ENCODE results near the gene KRT86. TPM values are rescaled to one million over a fixed set of nuclear protein-coding genes. Genes with fewer than 3 reads are reported as not detected.

Gene KRT86
- total and polyA plus RNA-seq, 2 experiments from 2014 or later = 0.35 TPM; not detected in 1

- no peak for TF ChIP-seq CTCF (IDR thresholded peaks at IDR 0.05; ENCODE audit: low read depth, low read length)
- Histone ChIP-seq H3K9me3 (ENCODE audit: low read depth) (no peaks in the 10 kb centered on the region), H3K4me1 (ENCODE audit: low read depth) (no peaks in the 10 kb centered on the region), H3K36me3 (no peaks in the 10 kb centered on the region), H3K27ac (no peak overlapping the region), H3K27me3 (peaks cover 69% of the 10 kb centered on the region), H3K4me3 (no peak overlapping the region)
- DNase-seq (ENCODE audit: low read depth in 1 of 2, low spot score in 1 of 2) = no peak
Measured at GRCh38 chr12:52245259-52245961, 29.0 kb upstream of the KRT86 start.

DNA sequence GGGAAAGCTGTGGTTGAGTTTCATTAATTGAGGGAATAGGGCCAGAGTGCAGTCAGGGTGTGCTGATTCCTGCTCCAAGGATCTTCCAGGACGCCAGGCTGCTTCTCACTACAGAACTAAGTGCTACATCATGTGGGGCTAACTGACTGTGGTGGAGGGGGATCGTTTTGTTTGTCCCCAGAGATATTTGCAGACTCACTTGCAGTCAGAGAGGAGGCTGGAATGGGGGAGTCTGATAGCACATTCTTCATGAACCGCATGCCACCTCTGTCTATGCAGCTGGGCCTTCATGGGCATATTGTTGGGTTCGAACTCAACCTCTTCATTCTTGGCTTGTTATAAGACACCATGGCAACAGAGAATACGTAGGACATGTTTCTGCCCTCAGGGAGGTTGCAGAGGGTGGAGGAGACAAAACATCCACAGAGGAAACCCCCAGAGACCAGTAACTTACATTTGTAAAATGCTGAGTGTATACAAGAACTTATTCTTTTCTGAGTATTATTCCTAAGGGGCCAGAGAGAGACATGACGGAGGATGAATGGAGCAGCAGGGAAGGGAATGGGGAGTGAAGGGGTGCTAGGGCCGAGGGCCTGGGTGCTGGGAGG lies 28.4 kb upstream of the KRT86 start:
- no peak for TF ChIP-seq CTCF (IDR thresholded peaks at IDR 0.05; ENCODE audit: low read depth, low read length)
- Histone ChIP-seq H3K36me3 (no peaks in the 10 kb centered on the region), H3K4me3 (no peak overlapping the region), H3K9me3 (ENCODE audit: low read depth) (no peaks in the 10 kb centered on the region), H3K27ac (no peak overlapping the region), H3K27me3 (peaks cover 75% of the 10 kb centered on the region), H3K4me1 (ENCODE audit: low read depth) (no peaks in the 10 kb centered on the region)
- DNase-seq (ENCODE audit: low read depth in 1 of 2, low spot score in 1 of 2) = no peak

GRCh38 chr12:52246720-52247621 lies 27.5 kb upstream of the KRT86 start:
- Histone ChIP-seq H3K27ac (no peak overlapping the region), H3K9me3 (ENCODE audit: low read depth) (no peaks in the 10 kb centered on the region), H3K4me1 (ENCODE audit: low read depth) (no peaks in the 10 kb centered on the region), H3K4me3 (no peak overlapping the region), H3K27me3 (peaks cover 78% of the 10 kb centered on the region), H3K36me3 (no peaks in the 10 kb centered on the region)
- no peak for TF ChIP-seq CTCF (IDR thresholded peaks at IDR 0.05; ENCODE audit: low read depth, low read length)
- DNase-seq (ENCODE audit: low read depth in 1 of 2, low spot score in 1 of 2) = no peak

DNA sequence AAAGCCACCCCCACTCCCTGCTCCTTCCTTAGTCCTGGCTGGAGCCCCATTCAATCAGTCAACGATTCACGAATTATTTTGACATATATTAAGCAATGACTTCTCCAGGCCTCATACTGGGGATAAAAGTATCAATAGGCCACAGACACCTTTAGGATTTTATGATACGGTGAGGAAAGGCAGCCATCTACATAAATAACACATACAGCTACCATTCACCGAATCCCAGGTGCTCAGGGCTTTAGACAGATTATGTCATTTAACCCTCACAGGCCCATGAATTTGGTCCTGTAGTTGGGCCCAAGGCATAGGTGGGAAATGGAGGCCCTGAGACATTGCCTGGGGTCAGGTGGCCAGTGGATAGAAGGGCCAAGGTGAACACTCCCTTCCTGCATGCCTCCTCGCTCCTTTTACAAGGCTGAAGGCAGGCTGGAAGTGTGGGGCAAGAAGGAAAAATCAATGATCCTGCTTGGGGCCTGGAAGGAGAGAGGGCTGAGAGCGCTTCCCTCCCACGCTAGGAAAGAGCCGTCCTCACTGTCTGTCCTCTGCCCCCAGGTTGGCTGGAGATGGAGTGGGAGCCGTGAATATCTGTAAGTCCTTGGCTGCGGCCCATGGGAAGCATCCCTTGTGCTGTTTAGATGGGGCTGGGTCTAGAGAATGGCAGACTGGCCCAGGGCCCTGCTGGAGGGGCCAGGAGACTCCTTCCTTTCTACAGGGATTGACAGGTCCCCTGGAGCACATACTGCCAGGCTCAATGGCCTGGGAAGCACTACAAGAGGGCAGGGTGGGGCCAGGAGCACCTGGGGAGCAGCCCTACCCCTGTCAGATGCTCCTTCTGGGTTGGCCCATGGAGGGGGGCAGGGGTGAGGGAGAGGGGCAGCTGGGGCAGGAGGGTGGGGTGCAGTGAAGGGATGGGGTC lies 26.6 kb upstream of the KRT86 start:
- no peak for DNase-seq (ENCODE audit: low read depth in 1 of 2, low spot score in 1 of 2)

More for the DNA sequence above, 26.6 kb upstream of the KRT86 start:
- no peak overlapping the region for H3K4me3 ChIP-seq
- no peaks in the 10 kb centered on the region for H3K9me3 ChIP-seq (ENCODE audit: low read depth)
- TF ChIP-seq CTCF (IDR thresholded peaks at IDR 0.05; ENCODE audit: low read depth, low read length) = no peak
- H3K4me1 ChIP-seq (ENCODE audit: low read depth) = no peaks in the 10 kb centered on the region
- no peak overlapping the region for H3K27ac ChIP-seq
- no peaks in the 10 kb centered on the region for H3K36me3 ChIP-seq
- H3K27me3 ChIP-seq = peaks cover 87% of the 10 kb centered on the region

All from cardiac muscle cell (in vitro differentiated cells and primary cell).